Hepatocyte (in vitro differentiated cells): ENCODE results near the gene MTHFD1L.
A peak's percentile ranks its signal among the peaks of the same experiment; 100 is the strongest.

Source experiments
- CTCF ChIP-seq: fragments of 200-600 bp; sonication (generic); IDR thresholded peaks from 2 replicates; pipeline ENCODE4 v1.5.1; 2016; ENCODE audit warnings: antibody characterized with exemption, mild to moderate bottlenecking; ENCODE audit not compliant: poor library complexity
- EZH2 ChIP-seq: fragments of 200-600 bp; sonication (generic); IDR thresholded peaks from 2 replicates; pipeline ENCODE4 v1.6.1; 2016; ENCODE audit warnings: antibody characterized with exemption, mild to moderate bottlenecking, borderline replicate concordance

GRCh38 chr6:150905769-150906168, 40.3 kb downstream of the MTHFD1L start:
- TF ChIP-seq CTCF, result peak; percentile 14
- no peak for TF ChIP-seq EZH2
